Endothelial cell of umbilical vein (primary cell): ENCODE data around the gene CEP95. TPM values are rescaled to one million over a fixed set of nuclear protein-coding genes. Genes with fewer than 3 reads are reported as not detected.

Source experiments
- BruUV-seq: library from RNA; stranded (reverse); fragments of 400-500 nt; replicated peaks from 2 replicates; lab custom pipeline; 2021; lab: Mats Ljungman, UMichigan
- CTCF ChIA-PET: fragments of 300-600, 350-600 bp; sonication (Branson Sonifier 250); formaldehyde crosslinking; loops from one replicate; lab custom pipeline; 2021; ENCODE audit warnings: antibody characterized with exemption, inconsistent platforms; lab: Charles Lee
- POLR2A ChIA-PET: fragments of 300-600, 350-600 bp; sonication (Branson Sonifier 250); formaldehyde crosslinking; loops from one replicate; lab custom pipeline; 2021; ENCODE audit warnings: antibody characterized with exemption, inconsistent platforms; lab: Charles Lee
- DNase-seq: peaks from one replicate; pipeline ENCODE4 v3.0.0-alpha.2; 2011; ENCODE audit warnings: low read depth, low spot score
- FAIRE-seq: peaks from 2 replicates; lab custom pipeline; 2011; peaks lifted over from hg19 to GRCh38; lab: Jason Lieb, UNC
- H2AFZ ChIP-seq: 2 replicates; pipeline ENCODE4 v1.6.0; 2012; ENCODE audit warnings: low read depth, low read length, control low read depth, inconsistent platforms
- H3K27ac ChIP-seq: 2 replicates; pipeline ENCODE4 v1.5.1; 2011; ENCODE audit warnings: low read depth, mild to moderate bottlenecking, control low read depth, low read length, moderate library complexity; ENCODE audit not compliant: insufficient read depth
- H3K27me3 ChIP-seq, 2 experiments: 2 replicates each; pipeline versions ENCODE4 v1.6.0 to v1.6.1; 2011; ENCODE audit warnings: low read length in 2 of 2, mixed read lengths in 1 of 2; ENCODE audit not compliant: control insufficient read depth in 2 of 2, insufficient read depth in 2 of 2
- H3K36me3 ChIP-seq, 2 experiments: 2 replicates in 1 of 2; 3 replicates in 1 of 2; pipeline ENCODE4 v1.5.1; 2011; ENCODE audit warnings: low read length in 2 of 2, mild to moderate bottlenecking in 1 of 2, moderate library complexity in 1 of 2; ENCODE audit not compliant: control insufficient read depth in 2 of 2, insufficient read depth in 2 of 2; ENCODE audit errors: extremely low read depth in 1 of 2
- H3K4me1 ChIP-seq: 3 replicates; pipeline ENCODE4 v1.5.1; 2011; ENCODE audit warnings: mild to moderate bottlenecking, low read length; ENCODE audit not compliant: control insufficient read depth, insufficient read depth; ENCODE audit errors: extremely low read depth
- H3K4me2 ChIP-seq: 2 replicates; pipeline ENCODE4 v1.6.1; 2011; ENCODE audit warnings: low read length, control low read depth, mixed read lengths; ENCODE audit not compliant: insufficient read depth
- H3K4me3 ChIP-seq, 3 experiments: fragments of 200-600 bp in 1 of 3; sonication (generic), shearing (Covaris generic) in 1 of 3; replicated peaks in 1 of 3; 2 replicates each; pipeline ENCODE4 v1.5.1; 2011 to 2016; ENCODE audit warnings: control low read depth in 3 of 3, low read length in 3 of 3, mild to moderate bottlenecking in 2 of 3, inconsistent platforms in 1 of 3, low read depth in 1 of 3, moderate library complexity in 1 of 3; ENCODE audit not compliant: insufficient read depth in 1 of 3
- H3K79me2 ChIP-seq: 2 replicates; pipeline ENCODE4 v1.6.0; 2012; ENCODE audit warnings: low read length, inconsistent platforms; ENCODE audit not compliant: control insufficient read depth, insufficient read depth
- H3K9ac ChIP-seq: replicated peaks from 2 replicates; pipeline ENCODE3; 2011; ENCODE audit warnings: low read length, control low read depth; ENCODE audit not compliant: insufficient read depth; ENCODE audit errors: extremely low read depth
- H3K9me1 ChIP-seq: replicated peaks from 3 replicates; pipeline ENCODE4 v1.6.0; 2011; ENCODE audit warnings: mild to moderate bottlenecking, low read length; ENCODE audit not compliant: control insufficient read depth, insufficient read depth; ENCODE audit errors: extremely low read depth
- H3K9me3 ChIP-seq: replicated peaks from 2 replicates; pipeline ENCODE4 v1.5.1; 2012; ENCODE audit warnings: low read length, inconsistent platforms; ENCODE audit not compliant: control insufficient read depth, insufficient read depth
- H4K20me1 ChIP-seq: replicated peaks from 2 replicates; pipeline ENCODE3; 2011; ENCODE audit warnings: mild to moderate bottlenecking, low read length; ENCODE audit not compliant: control insufficient read depth, insufficient read depth; ENCODE audit errors: extremely low read depth
- CTCF ChIP-seq, 2 donors: IDR thresholded peaks; 1 replicate in 1 of 2; 2 replicates in 1 of 2; pipeline ENCODE4 v1.5.1; 2011; ENCODE audit warnings: low read length in 2 of 2, mild to moderate bottlenecking in 2 of 2, moderate library complexity in 2 of 2, control low read depth in 1 of 2, inconsistent platforms in 1 of 2, low read depth in 1 of 2; ENCODE audit not compliant: insufficient read depth in 1 of 2; ENCODE audit errors: extremely low read depth in 1 of 2
- EZH2 ChIP-seq: IDR thresholded peaks from 2 replicates; pipeline ENCODE4 v1.6.1; 2012; ENCODE audit warnings: borderline replicate concordance, low read depth, mild to moderate bottlenecking, moderate library complexity, low read length, inconsistent platforms; ENCODE audit not compliant: severe bottlenecking
- FOS ChIP-seq: IDR thresholded peaks from 2 replicates; pipeline ENCODE4 v1.6.1; 2011; ENCODE audit warnings: mild to moderate bottlenecking, low read length, moderate library complexity, borderline replicate concordance; ENCODE audit not compliant: insufficient read depth
- GATA2 ChIP-seq: IDR thresholded peaks from 2 replicates; pipeline ENCODE4 v1.7.0; 2011; ENCODE audit warnings: low read depth, mild to moderate bottlenecking, moderate library complexity, mixed read lengths, low read length; ENCODE audit not compliant: insufficient read length, insufficient read depth
- JUN ChIP-seq: IDR thresholded peaks from 2 replicates; pipeline ENCODE4 v1.6.1; 2011; ENCODE audit warnings: borderline replicate concordance, low read depth; ENCODE audit not compliant: insufficient read length, insufficient read depth
- MAX ChIP-seq: IDR thresholded peaks from 2 replicates; pipeline ENCODE4 v1.6.1; 2011; ENCODE audit not compliant: insufficient read depth, insufficient read length
- MYC ChIP-seq: IDR thresholded peaks from one replicate; pipeline ENCODE4 v1.6.1; 2011; ENCODE audit warnings: mild to moderate bottlenecking, low read depth, low read length
- POLR2A ChIP-seq: IDR thresholded peaks from 2 replicates; pipeline ENCODE4 v1.6.1; 2012; ENCODE audit warnings: low read depth, mild to moderate bottlenecking, control low read depth, low read length
- POLR2AphosphoS5 ChIP-seq: IDR thresholded peaks from 2 replicates; pipeline ENCODE4 v1.6.1; 2012; ENCODE audit warnings: low read depth, mild to moderate bottlenecking, control low read depth, low read length, moderate library complexity; ENCODE audit not compliant: insufficient read depth
- dilution Hi-C: fragments of 300-500 bp; cut with MboI; formaldehyde crosslinking; loops from one replicate; pipeline ENCODE4 v1.15.0; 2019; ENCODE audit warnings: low sequenced_read_pairs; ENCODE audit not compliant: extremely low pct_ligation_motif_present
- intact Hi-C: fragments of 100-400 bp; cut with micrococcal nuclease; formaldehyde crosslinking; loops from one replicate; pipeline ENCODE4 v1.10.0; 2022
- polyA plus RNA-seq, 4 experiments: library from polyadenylated mRNA; depleted of rRNA in 3 of 4; stranded (reverse) in 3 of 4; unstranded in 1 of 4; fragments of >200 nt; gene quantifications; 2 replicates each; pipeline versions ENCODE4 v1.2.1 to v1.2.3, GENCODE V29; 2011 to 2012; ENCODE audit warnings: missing spikeins in 1 of 4
- total RNA-seq: library from RNA; stranded (reverse); gene quantifications from 2 replicates; pipeline ENCODE4 v1.2.3, GENCODE V29; 2021

Gene CEP95
- total and polyA plus RNA-seq, 2 donors (not counting 3 experiments of a cell fraction or from before 2014, with no cell fraction given), result 14.1 to 35.5 TPM

GRCh38 chr17:64457156-64457555 lies 49.6 kb upstream of the CEP95 start:
- Histone ChIP-seq H3K36me3 (peaks cover 0 to 3% of the 10 kb centered on the region in 2 experiments), H2AFZ (no peak overlapping the region), H3K79me2 (no peaks in the 10 kb centered on the region), H3K4me2 (no peak overlapping the region), H3K9ac (no peak overlapping the region), H4K20me1 (no peaks in the 10 kb centered on the region), H3K4me1 (peaks cover 14% of the 10 kb centered on the region), H3K27me3 (no peaks in the 10 kb centered on the region), H3K4me3 (no peak overlapping the region), H3K9me3 (no peaks in the 10 kb centered on the region), H3K9me1 (no peaks in the 10 kb centered on the region), H3K27ac (no peak overlapping the region)
- dilution Hi-C loops, result no loop called here
- intact Hi-C loops, result no loop called here
- POLR2A ChIA-PET, result no interaction called here
- FAIRE-seq (no peak), DNase-seq (no peak)
- CTCF ChIA-PET, result interaction anchor here (0.9 to 1.1 kb wide), 2 partner anchors 34 to 37 kb away, joined by 3 read pairs; no protein-coding TSS in a partner anchor
- TF ChIP-seq POLR2AphosphoS5, result no peak
- no peak for TF ChIP-seq JUN
- no peak for TF ChIP-seq MYC
- no peak for TF ChIP-seq FOS
- no peak for TF ChIP-seq CTCF (IDR thresholded peaks at IDR 0.05; ENCODE audit: extremely low read depth in 1 of 2, insufficient read depth in 1 of 2, low read depth in 1 of 2, low read length in 2 of 2)
- no peak for TF ChIP-seq MAX
- TF ChIP-seq GATA2, result no peak
- no peak for TF ChIP-seq EZH2
- no peak for TF ChIP-seq POLR2A
- no TSS peak for BruUV-seq
